HG03469 (cell line): Measurements from ENCODE around the gene TCF7L1.

Experiments
- ATAC-seq: cut with Tn5 transposase; IDR thresholded peaks from one replicate; pipeline ENCODE4 v1.9.1; 2021; ENCODE audit warnings: mild to moderate bottlenecking, moderate library complexity, moderate number of reproducible peaks; ENCODE audit not compliant: unreplicated experiment

The TCF7L1 gene

GRCh38 chr2:85248773-85249509 is 115.7 kb downstream of the TCF7L1 start:
- no peak for ATAC-seq

DNA sequence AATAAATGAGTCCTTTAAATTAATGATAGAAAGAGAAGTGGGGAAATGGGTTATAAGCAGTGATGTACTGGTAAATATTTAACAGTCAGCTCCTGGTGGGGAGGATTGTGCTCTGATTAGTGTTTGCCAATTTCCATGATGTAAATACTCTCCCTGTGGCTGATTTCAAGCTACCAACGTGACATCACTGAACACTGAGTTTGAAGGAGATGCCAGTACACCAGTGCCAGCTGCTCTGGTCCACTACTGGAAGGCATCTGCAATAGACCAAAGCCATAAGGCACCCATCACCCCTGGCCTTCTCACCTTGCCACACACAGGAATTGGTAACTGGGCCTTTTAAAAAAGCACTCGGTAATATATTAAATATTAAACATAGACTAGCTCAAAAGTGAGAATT is 116.9 kb downstream of the TCF7L1 start:
- no peak for ATAC-seq

DNA sequence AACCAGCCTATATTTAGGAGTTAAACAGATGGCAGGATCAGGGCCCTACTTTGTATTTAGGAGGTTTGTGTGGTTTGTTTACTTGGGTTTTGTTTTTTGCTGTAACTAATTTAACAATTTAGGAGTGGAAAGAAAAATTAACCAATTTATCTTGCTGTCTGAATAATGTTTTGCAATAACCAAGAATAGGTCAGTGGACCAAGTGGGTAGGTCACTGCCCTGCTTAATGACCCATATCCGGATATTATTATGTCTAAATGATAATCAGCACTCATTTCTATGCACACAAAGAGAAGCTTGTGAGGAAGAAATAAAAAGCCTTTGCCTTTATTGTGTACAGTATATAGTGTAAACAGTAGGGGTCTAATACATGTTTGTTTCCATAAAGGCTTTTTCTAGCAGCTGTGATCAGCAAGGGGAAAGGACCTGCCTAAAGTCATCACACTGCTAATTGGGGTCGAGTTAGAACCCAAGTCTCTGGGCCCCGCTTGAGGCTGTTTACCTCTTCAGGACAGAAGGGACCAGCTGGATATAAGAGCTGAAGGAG is 118.0 kb downstream of the TCF7L1 start:
- ATAC-seq = no peak

DNA sequence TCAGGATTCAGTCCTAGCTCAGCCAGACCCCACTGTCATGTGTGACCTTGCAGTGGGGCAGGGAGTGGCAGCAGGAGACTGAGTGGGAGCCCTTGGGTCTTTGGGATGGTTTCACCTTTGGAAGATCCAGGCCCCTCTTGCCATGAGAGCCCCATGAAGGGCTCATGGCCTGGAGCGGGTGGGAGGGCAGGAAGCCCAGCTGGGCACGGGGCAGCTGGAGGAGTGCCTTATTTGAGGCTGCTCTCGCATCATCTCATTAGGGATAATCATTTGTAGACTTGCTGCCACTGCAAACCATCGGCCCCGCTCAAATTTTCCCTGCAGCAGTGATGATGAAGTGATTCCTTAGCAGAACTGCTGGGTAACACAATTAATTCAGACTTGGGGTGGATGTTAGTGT is 120.7 kb downstream of the TCF7L1 start:
- ATAC-seq = no peak

GRCh38 chr2:85254540-85255300 is 121.5 kb downstream of the TCF7L1 start:
- no peak for ATAC-seq

DNA sequence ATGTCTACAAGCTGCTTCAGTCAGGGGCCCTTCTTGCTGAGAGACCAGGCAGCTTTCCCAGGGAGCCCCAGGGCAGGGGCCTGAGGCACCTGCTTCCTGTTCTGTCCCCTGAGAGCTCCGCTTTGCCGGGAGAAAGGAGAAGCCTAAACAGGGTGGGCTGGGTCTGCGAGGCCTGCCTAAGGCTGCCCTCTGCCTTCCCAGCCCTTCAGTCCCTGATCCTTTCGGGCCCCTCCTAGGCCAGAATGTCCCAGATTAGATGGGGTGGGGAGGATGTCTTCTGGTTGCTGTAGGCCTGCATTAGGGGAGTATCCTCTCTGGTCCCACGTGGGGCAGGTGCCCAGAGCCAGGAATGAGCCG is 122.2 kb downstream of the TCF7L1 start:
- no peak for ATAC-seq

- no peak for ATAC-seq
Observed at GRCh38 chr2:85255813-85256594, 122.8 kb downstream of the TCF7L1 start.

DNA sequence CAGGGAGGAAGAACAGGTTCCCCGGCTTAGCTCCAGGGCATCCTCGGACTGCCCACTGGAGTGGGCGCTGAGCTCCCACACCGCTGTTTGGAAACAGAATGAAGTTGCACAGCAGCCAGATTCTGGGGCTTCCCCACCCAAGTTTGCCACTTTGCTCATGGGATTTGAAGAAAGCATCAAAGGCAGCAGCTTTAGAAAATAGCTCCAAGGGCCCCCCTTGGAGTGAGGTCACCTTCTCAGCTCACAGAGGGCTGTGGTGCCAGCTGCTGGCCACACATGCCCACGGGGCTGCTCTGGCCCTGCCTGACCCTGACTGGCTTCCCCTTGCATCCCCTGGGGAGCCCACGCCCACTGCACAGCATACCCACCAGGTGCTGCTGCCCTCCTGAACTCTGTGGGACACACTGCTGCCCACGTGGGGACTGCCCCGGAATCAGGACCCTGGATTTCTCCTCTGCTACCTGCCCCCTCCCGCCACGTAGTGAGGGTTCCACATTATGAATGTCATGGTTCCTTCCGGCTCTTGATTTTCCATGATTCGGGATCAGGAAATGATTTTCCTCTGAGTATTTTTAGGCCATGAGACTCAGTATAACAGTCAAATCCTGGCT is 124.3 kb downstream of the TCF7L1 start:
- no peak for ATAC-seq

DNA sequence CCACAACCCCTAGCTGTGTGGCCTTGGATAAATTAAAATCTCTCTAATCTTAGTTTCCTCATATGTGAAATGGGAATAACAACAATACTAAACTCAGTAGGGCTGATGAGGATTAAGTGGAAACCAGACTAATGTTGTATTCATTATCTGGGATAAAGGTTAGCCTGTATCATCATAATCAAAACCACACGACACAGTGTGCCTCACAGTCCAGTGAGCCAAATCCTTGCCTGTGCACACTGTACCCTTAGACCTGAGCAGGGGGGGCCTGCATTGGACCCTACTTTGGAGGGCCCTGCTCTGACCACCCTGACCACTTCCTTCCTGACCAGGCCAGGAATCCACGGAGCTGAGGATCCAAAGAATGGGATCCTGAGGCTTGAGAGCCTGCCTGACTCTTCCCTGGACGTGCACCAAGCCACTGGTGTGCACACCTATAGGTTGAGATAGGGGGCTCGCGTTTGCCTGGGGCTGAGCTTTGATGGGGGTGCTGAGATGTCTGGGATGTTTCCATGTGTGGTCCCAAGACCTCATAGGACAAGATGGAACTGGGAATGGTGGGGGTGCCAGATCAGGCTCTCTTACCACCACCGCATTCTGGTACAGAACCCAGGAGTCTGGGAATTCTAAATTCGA is 124.9 kb downstream of the TCF7L1 start:
- ATAC-seq = no peak

DNA sequence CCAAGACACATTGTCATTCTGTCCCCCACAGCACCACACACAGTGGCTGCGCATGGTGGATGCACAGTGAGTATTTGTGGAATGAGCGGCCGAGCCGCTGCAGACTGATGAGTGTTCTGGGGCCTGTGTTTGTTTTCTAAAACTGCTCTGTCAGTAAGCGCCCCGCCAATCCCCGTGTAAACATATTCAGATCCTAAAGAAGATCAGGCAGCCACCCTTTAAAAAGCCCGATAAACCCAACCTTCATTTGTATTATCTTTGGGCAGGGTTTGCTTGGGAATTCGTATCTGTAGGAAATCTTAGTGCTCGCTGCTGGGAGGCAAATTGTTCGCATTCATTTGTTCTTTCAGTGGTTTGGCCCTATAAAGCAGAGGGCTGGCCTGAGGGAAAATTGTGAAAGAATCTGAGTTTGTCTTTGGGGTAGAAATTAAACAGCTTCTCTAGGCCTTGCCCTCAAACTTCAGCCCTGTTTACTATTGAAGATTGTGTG is 126.0 kb downstream of the TCF7L1 start:
- no peak for ATAC-seq

DNA sequence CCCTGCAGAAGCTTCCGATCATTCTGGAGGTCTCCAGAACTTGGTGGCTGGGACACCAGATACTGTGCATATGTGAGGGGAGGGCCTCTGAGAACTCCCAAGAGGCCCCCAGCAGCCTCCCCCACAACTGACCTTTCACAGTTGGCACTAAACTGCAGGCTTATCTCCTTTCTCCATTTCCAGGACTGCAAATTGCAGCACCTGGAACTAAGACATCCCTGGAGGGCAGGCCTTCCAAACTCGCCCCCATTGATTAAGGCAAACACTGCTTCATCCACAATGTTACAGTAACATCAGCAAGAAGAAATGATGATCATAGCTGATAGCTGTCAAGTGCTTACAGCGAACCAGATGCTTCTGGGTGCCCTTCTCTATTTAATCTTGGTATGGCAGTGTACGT is 126.7 kb downstream of the TCF7L1 start:
- ATAC-seq = no peak

- no peak for ATAC-seq
Observed at GRCh38 chr2:85263591-85263990, 130.4 kb downstream of the TCF7L1 start.

- ATAC-seq = no peak
Observed at GRCh38 chr2:85264471-85264870, 131.3 kb downstream of the TCF7L1 start.

GRCh38 chr2:85265304-85265703 is 132.1 kb downstream of the TCF7L1 start:
- ATAC-seq = no peak

GRCh38 chr2:85266146-85267041 is 133.2 kb downstream of the TCF7L1 start:
- ATAC-seq = no peak

GRCh38 chr2:85269959-85270358 is 136.8 kb downstream of the TCF7L1 start:
- ATAC-seq = no peak

- ATAC-seq = no peak
Observed at GRCh38 chr2:85272357-85272756, 139.2 kb downstream of the TCF7L1 start.

DNA sequence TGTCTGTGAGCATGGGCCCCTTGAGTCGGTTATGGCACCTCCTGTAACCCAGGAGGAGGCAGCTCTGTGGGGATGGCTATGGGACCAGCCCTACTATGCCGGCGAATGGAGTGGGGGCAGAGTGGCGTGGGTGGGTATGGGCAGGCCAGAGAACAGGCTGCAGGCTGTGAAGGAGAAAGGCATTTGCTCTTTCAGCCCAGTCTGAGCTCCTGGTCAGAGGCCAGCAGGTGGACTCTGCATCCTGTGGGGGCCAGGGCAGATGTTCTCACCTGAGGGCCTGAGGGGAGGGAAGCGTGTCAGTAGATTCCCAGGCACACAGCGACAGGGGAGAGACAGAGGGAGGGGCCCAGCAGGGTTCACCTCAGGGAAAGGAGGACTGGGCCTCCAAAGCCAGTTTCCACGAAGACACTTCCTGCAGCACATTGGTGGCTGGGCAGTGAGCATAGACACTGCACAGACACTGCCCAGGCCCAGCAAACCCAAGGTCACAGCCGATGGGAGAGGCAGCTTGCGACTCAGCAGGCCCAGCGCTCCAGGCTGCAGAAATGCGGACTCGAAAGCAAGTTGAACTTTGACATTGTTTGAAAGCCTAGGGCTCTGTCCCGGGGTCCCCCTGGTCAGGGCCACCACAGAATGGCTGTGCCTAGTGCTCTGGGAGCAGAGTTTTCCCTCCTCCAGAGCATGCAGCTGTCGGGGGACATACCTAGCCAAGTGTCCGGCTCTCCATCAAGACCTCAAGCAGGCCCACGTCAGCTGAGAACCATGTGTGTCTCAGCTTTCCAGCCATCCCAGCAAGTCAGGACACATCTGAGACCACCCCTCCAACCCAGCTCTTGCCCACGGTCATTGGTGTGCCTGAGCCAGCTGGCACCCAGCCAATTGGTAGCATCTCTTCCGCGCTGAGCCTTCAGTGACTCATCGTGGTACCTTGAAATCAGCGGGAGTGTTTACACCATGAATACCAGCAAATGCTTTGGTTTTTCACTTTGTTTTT is 140.8 kb downstream of the TCF7L1 start:
- no peak for ATAC-seq
